Astrocyte (in vitro differentiated cells and primary cell): Measurements from ENCODE around the gene DIAPH2. TPM values are rescaled to one million over a fixed set of nuclear protein-coding genes. Genes with fewer than 3 reads are reported as not detected.

Experiments used
- DNase-seq: peaks from one replicate; pipeline ENCODE4 v3.0.0-alpha.2; 2010; ENCODE audit warnings: low read depth
- FAIRE-seq: peaks from 2 replicates; lab custom pipeline; 2011; peaks lifted over from hg19 to GRCh38; lab: Jason Lieb, UNC
- H2AFZ ChIP-seq: 2 replicates; pipeline ENCODE4 v1.6.0; 2012; ENCODE audit warnings: low read depth, low read length, inconsistent platforms
- H3K27ac ChIP-seq: 2 replicates; pipeline ENCODE4 v1.5.1; 2011; ENCODE audit warnings: low read depth, low read length, inconsistent platforms
- H3K27me3 ChIP-seq: 2 replicates; pipeline ENCODE4 v1.6.0; 2011; ENCODE audit warnings: low read length, inconsistent platforms; ENCODE audit not compliant: insufficient read depth
- H3K36me3 ChIP-seq: 2 replicates; pipeline ENCODE4 v1.5.1; 2011; ENCODE audit warnings: low read length, inconsistent platforms; ENCODE audit not compliant: insufficient read depth
- H3K4me1 ChIP-seq: 2 replicates; pipeline ENCODE4 v1.5.1; 2011; ENCODE audit warnings: low read length, inconsistent platforms; ENCODE audit not compliant: insufficient read depth
- H3K4me2 ChIP-seq: 2 replicates; pipeline ENCODE4 v1.6.0; 2012; ENCODE audit warnings: low read length, inconsistent platforms
- H3K4me3 ChIP-seq: 2 replicates; pipeline ENCODE4 v1.5.1; 2011; ENCODE audit warnings: low read depth, mild to moderate bottlenecking, low read length, inconsistent platforms; ENCODE audit not compliant: insufficient read depth
- H3K79me2 ChIP-seq: 2 replicates; pipeline ENCODE4 v1.6.0; 2012; ENCODE audit warnings: mild to moderate bottlenecking, low read length, inconsistent platforms; ENCODE audit not compliant: insufficient read depth
- H3K9ac ChIP-seq: 2 replicates; pipeline ENCODE4 v1.6.0; 2012; ENCODE audit warnings: mild to moderate bottlenecking, low read length, inconsistent platforms
- H3K9me3 ChIP-seq: 2 replicates; pipeline ENCODE4 v1.5.1; 2012; ENCODE audit warnings: low read depth, mild to moderate bottlenecking, low read length, inconsistent platforms; ENCODE audit not compliant: insufficient read depth
- H4K20me1 ChIP-seq: 2 replicates; pipeline ENCODE4 v1.6.0; 2012; ENCODE audit warnings: low read length, inconsistent platforms; ENCODE audit not compliant: insufficient read depth
- H3K27ac Mint-ChIP-seq: one replicate; pipeline ENCODE4 v1.8.0; 2021; ENCODE audit warnings: mild to moderate bottlenecking, mixed read lengths; ENCODE audit not compliant: unreplicated experiment
- H3K27me3 Mint-ChIP-seq: one replicate; pipeline ENCODE4 v1.8.0; 2021; ENCODE audit warnings: low read depth, mixed read lengths; ENCODE audit not compliant: unreplicated experiment
- H3K36me3 Mint-ChIP-seq: one replicate; pipeline ENCODE4 v1.8.0; 2021; ENCODE audit warnings: low read depth, mixed read lengths; ENCODE audit not compliant: unreplicated experiment
- H3K4me1 Mint-ChIP-seq: one replicate; pipeline ENCODE4 v1.8.0; 2021; ENCODE audit warnings: low read depth, mixed read lengths; ENCODE audit not compliant: unreplicated experiment
- H3K4me3 Mint-ChIP-seq: one replicate; pipeline ENCODE4 v1.8.0; 2021; ENCODE audit warnings: mild to moderate bottlenecking, moderate library complexity, mixed read lengths; ENCODE audit not compliant: unreplicated experiment
- H3K9me3 Mint-ChIP-seq: one replicate; pipeline ENCODE4 v1.8.0; 2021; ENCODE audit warnings: mild to moderate bottlenecking, mixed read lengths; ENCODE audit not compliant: unreplicated experiment
- EZH2 ChIP-seq: IDR thresholded peaks from 2 replicates; pipeline ENCODE4 v1.6.1; 2012; ENCODE audit warnings: mild to moderate bottlenecking, low read length, inconsistent platforms; ENCODE audit not compliant: insufficient read depth
- total RNA-seq: library from RNA; stranded (reverse); gene quantifications from 2 replicates; pipeline ENCODE4 v1.2.1, GENCODE V29; 2021
- TF ChIP-seq, protein P1 (sequence below): IDR thresholded peaks from 2 replicates; pipeline ENCODE4 v1.5.1; 2011; ENCODE audit warnings: low read depth, mild to moderate bottlenecking, inconsistent platforms, low read length, moderate library complexity; ENCODE audit not compliant: insufficient read depth

The DIAPH2 gene
- total RNA-seq, 1 donor from 2014 or later: 9.8 TPM

- no peaks in the 10 kb centered on the region for H3K27me3 ChIP-seq
- no peaks in the 10 kb centered on the region for H3K36me3 Mint-ChIP-seq
- H2AFZ ChIP-seq: no peak overlapping the region
- H3K4me2 ChIP-seq: no peak overlapping the region
- H3K9ac ChIP-seq: no peak overlapping the region
- H3K9me3 ChIP-seq: no peaks in the 10 kb centered on the region
- no peaks in the 10 kb centered on the region for H3K79me2 ChIP-seq
- H3K4me1 Mint-ChIP-seq: no peaks in the 10 kb centered on the region
- H4K20me1 ChIP-seq: no peaks in the 10 kb centered on the region
- H3K4me1 ChIP-seq: no peaks in the 10 kb centered on the region
- TF ChIP-seq, protein P1, sequence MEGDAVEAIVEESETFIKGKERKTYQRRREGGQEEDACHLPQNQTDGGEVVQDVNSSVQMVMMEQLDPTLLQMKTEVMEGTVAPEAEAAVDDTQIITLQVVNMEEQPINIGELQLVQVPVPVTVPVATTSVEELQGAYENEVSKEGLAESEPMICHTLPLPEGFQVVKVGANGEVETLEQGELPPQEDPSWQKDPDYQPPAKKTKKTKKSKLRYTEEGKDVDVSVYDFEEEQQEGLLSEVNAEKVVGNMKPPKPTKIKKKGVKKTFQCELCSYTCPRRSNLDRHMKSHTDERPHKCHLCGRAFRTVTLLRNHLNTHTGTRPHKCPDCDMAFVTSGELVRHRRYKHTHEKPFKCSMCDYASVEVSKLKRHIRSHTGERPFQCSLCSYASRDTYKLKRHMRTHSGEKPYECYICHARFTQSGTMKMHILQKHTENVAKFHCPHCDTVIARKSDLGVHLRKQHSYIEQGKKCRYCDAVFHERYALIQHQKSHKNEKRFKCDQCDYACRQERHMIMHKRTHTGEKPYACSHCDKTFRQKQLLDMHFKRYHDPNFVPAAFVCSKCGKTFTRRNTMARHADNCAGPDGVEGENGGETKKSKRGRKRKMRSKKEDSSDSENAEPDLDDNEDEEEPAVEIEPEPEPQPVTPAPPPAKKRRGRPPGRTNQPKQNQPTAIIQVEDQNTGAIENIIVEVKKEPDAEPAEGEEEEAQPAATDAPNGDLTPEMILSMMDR: no peak
- TF ChIP-seq EZH2: no peak
- no peaks in the 10 kb centered on the region for H3K36me3 ChIP-seq
- DNase-seq (no peak), FAIRE-seq (no peak)
- H3K4me3 Mint-ChIP-seq: no peak overlapping the region
- H3K27me3 Mint-ChIP-seq: no peaks in the 10 kb centered on the region
- no peak overlapping the region for H3K4me3 ChIP-seq
- H3K9me3 Mint-ChIP-seq: peaks cover 4% of the 10 kb centered on the region
- H3K27ac Mint-ChIP-seq: no peak overlapping the region
- H3K27ac ChIP-seq: no peak overlapping the region
Observed at GRCh38 chrX:97605271-97605670, 920.6 kb downstream of the DIAPH2 start.

DNA sequence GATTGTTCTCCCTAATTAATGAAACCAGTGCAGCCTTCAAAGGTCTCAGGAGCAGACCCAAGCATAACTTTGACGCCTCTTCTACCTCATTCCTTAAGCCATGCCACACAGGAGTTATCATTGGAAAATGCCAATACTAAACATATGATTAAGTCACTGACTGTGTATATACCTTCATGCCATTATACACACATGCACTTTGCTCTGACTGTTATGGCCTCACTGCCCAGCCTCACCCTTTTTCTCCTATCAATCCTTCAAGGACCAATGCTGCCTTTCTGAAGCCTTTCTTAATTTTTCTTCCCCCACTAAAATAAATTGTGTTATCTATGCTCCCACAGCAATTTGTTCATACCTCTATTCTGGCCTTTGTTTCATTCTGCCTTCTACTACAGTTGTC, 924.7 kb downstream of the DIAPH2 start:
- no peak overlapping the region for H3K9ac ChIP-seq
- H3K27me3 ChIP-seq: no peaks in the 10 kb centered on the region
- TF ChIP-seq, protein P1: no peak
- TF ChIP-seq EZH2: no peak
- H3K27ac Mint-ChIP-seq: no peak overlapping the region
- no peaks in the 10 kb centered on the region for H3K36me3 Mint-ChIP-seq
- H3K79me2 ChIP-seq: no peaks in the 10 kb centered on the region
- no peak for DNase-seq
- H4K20me1 ChIP-seq: no peaks in the 10 kb centered on the region
- H3K9me3 ChIP-seq: no peaks in the 10 kb centered on the region
- H3K27me3 Mint-ChIP-seq: no peaks in the 10 kb centered on the region
- no peak overlapping the region for H2AFZ ChIP-seq
- FAIRE-seq: no peak
- no peaks in the 10 kb centered on the region for H3K4me1 ChIP-seq
- H3K27ac ChIP-seq: no peak overlapping the region
- H3K4me3 ChIP-seq: no peak overlapping the region
- H3K4me3 Mint-ChIP-seq: no peak overlapping the region
- no peaks in the 10 kb centered on the region for H3K36me3 ChIP-seq
- H3K4me2 ChIP-seq: no peak overlapping the region
- H3K4me1 Mint-ChIP-seq: no peaks in the 10 kb centered on the region
- H3K9me3 Mint-ChIP-seq: no peaks in the 10 kb centered on the region

DNA sequence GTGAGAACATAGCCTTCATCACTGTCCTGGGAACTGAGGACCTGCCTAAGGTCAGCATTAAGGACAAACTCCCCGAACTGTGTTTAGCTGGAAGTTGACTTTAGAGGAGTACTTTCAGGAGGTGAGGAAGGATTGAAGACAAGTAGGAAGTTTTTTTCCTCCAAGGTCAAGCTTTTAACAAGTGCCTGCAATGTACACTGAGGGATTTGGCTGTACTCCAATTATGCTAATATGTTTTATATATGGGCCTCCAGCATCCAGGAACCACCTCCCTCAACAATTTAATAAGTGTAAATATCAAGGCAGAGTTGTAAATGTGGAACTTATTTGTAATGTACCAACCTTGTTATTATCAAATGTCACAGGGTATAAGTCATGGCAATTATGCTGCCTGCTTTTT, 925.3 kb downstream of the DIAPH2 start:
- Histone ChIP-seq H3K79me2 (no peaks in the 10 kb centered on the region), H3K9ac (no peak overlapping the region), H3K36me3 (no peaks in the 10 kb centered on the region), H3K4me1 (no peaks in the 10 kb centered on the region), H4K20me1 (no peaks in the 10 kb centered on the region), H3K27ac (no peak overlapping the region), H3K4me2 (no peak overlapping the region), H3K4me3 (no peak overlapping the region), H3K9me3 (no peaks in the 10 kb centered on the region), H2AFZ (no peak overlapping the region), H3K27me3 (no peaks in the 10 kb centered on the region)
- no peaks in the 10 kb centered on the region for H3K4me1 Mint-ChIP-seq
- no peak overlapping the region for H3K4me3 Mint-ChIP-seq
- no peak for TF ChIP-seq EZH2
- TF ChIP-seq, protein P1: no peak
- FAIRE-seq: no peak
- H3K27ac Mint-ChIP-seq: no peak overlapping the region
- H3K9me3 Mint-ChIP-seq: no peaks in the 10 kb centered on the region
- no peaks in the 10 kb centered on the region for H3K36me3 Mint-ChIP-seq
- H3K27me3 Mint-ChIP-seq: no peaks in the 10 kb centered on the region
- DNase-seq: no peak
